Body of pancreas (tissue), 4 donors: ENCODE results near the gene DCDC2. TPM values are rescaled to one million over a fixed set of nuclear protein-coding genes. Genes with fewer than 3 reads are reported as not detected.
A peak's percentile ranks its signal among the peaks of the same experiment; 100 is the strongest.

ENCODE experiments used
- ATAC-seq: fragments of 150-250 bp; one replicate; pipeline ENCODE4 v1.9.1; 2016
- DNase-seq, 4 donors: peaks; one replicate each; pipeline ENCODE4 v3.0.0-alpha.2; 2019
- H3K27ac ChIP-seq, 4 donors: fragments of 200-600 bp; sonication (generic); 1 replicate in 3 of 4; 2 replicates in 1 of 4; pipeline versions ENCODE4 v1.5.1 to v1.6.1; 2016 to 2019; ENCODE audit warnings: mild to moderate bottlenecking in 1 of 4, mixed read lengths in 1 of 4, moderate library complexity in 1 of 4
- H3K27me3 ChIP-seq, 2 donors: fragments of 200-600 bp; sonication (generic); one replicate each; pipeline ENCODE4 v1.6.0; 2016; ENCODE audit warnings: mild to moderate bottlenecking in 1 of 2
- H3K36me3 ChIP-seq, 2 donors: fragments of 200-600 bp; sonication (generic); replicated peaks in 1 of 2; 2 replicates each; pipeline ENCODE4 v1.5.1; 2016; ENCODE audit warnings: low read depth in 2 of 2; ENCODE audit not compliant: insufficient read depth in 1 of 2
- H3K4me1 ChIP-seq: fragments of 200-600 bp; sonication (generic); one replicate; pipeline ENCODE4 v1.6.0; 2016
- H3K4me3 ChIP-seq, 2 donors: fragments of 200-600 bp; sonication (generic); 1 replicate in 1 of 2; 2 replicates in 1 of 2; pipeline ENCODE4 v1.5.1; 2016 to 2019
- H3K9me3 ChIP-seq, 3 donors: fragments of 200-600 bp; sonication (generic); 1 replicate in 2 of 3; 2 replicates in 1 of 3; pipeline ENCODE4 v1.5.1; 2016
- CTCF ChIP-seq, 7 experiments: fragments of 450-650 bp in 4 of 7; fragments of 200-600 bp in 3 of 7; sonication (generic) in 3 of 7; IDR thresholded peaks; one replicate each; pipeline ENCODE4 v1.5.1; 2016 to 2019; ENCODE audit warnings: antibody characterized with exemption in 7 of 7
- POLR2A ChIP-seq, 3 donors: fragments of 450-650 bp; IDR thresholded peaks; one replicate each; pipeline ENCODE4 v1.6.1; 2016; ENCODE audit warnings: antibody characterized with exemption in 3 of 3, mild to moderate bottlenecking in 2 of 3
- WGBS, 2 donors: methylation state at CpG; one replicate each; pipeline ENCODE4 v1.1.5; 2017; 5-methylcytosine and 5-hydroxymethylcytosine counted together
- intact Hi-C: fragments of 100-400 bp; cut with DNase I; formaldehyde crosslinking; loops from one replicate; pipeline ENCODE4 v1.15.1; 2023
- total RNA-seq, 2 donors: library from RNA; depleted of rRNA; stranded (reverse); fragments of >200 nt; gene quantifications; one replicate each; pipeline ENCODE4 v1.1.0, GENCODE V29; 2016

Gene DCDC2
- total RNA-seq, 2 donors from 2014 or later, result 20.8 to 37.4 TPM

DNA sequence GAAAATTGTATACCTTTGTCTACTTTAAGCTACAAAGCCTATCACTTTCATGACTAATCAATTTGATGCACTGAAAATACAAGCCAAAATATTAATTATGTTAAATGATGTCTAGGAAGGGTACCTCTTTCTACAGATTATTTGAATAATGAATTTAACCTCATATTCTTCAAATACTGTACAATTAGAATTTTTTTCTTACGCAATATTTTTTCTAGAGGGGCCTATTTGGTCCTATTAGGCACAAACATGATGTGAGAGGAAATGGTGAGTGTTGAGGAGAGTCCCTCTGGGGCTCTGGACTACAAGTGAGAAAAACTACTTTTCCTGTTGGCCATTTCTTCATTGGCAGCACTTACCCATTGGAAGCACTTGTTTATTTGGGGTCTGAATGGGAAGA, 5.4 kb downstream of the DCDC2 start:
- Histone ChIP-seq H3K9me3 (no peaks in the 10 kb centered on the region), H3K4me1 (peaks cover 10% of the 10 kb centered on the region), H3K27me3 (no peaks in the 10 kb centered on the region), H3K36me3 (no peaks in the 10 kb centered on the region), H3K4me3 (no peak overlapping the region), H3K27ac (peak overlapping the region in 1 of 4 donors; percentile 12)
- no peak for DNase-seq
- intact Hi-C loops, result no loop called here
- TF ChIP-seq CTCF (IDR thresholded peaks at IDR 0.05), result no peak
- TF ChIP-seq POLR2A (IDR thresholded peaks at IDR 0.05), result no peak
- 83 to 92% methylated on average over 1 of the region's 1 CpG for WGBS, 2 donors
- no peak for ATAC-seq

- H3K27ac ChIP-seq, result peak overlapping the region in 3 of 4 donors; percentile 15 to 42 (median 28)
- H3K4me3 ChIP-seq, result no peak overlapping the region
- ATAC-seq, result no peak
- 57 to 72% methylated on average over 3 of the region's 3 CpGs for WGBS, 2 donors
- H3K4me1 ChIP-seq, result peaks cover 25% of the 10 kb centered on the region
- no peaks in the 10 kb centered on the region for H3K36me3 ChIP-seq
- intact Hi-C loops, result no loop called here
- no peaks in the 10 kb centered on the region for H3K27me3 ChIP-seq
- DNase-seq, result no peak
- H3K9me3 ChIP-seq, result no peaks in the 10 kb centered on the region
- no peak for TF ChIP-seq POLR2A (IDR thresholded peaks at IDR 0.05)
- no peak for TF ChIP-seq CTCF (IDR thresholded peaks at IDR 0.05)
These were observed 12.9 kb downstream of the DCDC2 start for GRCh38 chr6:24344976-24345375.

GRCh38 chr6:24340998-24341938, 16.6 kb downstream of the DCDC2 start:
- Histone ChIP-seq H3K36me3 (no peaks in the 10 kb centered on the region), H3K27me3 (no peaks in the 10 kb centered on the region), H3K27ac (peak overlapping the region; percentile 56 to 69 (median 66)), H3K4me3 (no peak overlapping the region), H3K9me3 (no peaks in the 10 kb centered on the region), H3K4me1 (peaks cover 21% of the 10 kb centered on the region)
- 36 to 45% methylated on average over 6 of the region's 6 CpGs for WGBS, 2 donors
- ATAC-seq, result peak; percentile 94
- intact Hi-C loops, result no loop called here
- peak in 3 of 4 donors; percentile 9 to 55 (median 32) for DNase-seq
- TF ChIP-seq POLR2A (IDR thresholded peaks at IDR 0.05) (peak in 1 of 3 donors; percentile 24), CTCF (IDR thresholded peaks at IDR 0.05) (no peak)

- no peaks in the 10 kb centered on the region for H3K9me3 ChIP-seq
- H3K4me3 ChIP-seq, result no peak overlapping the region
- no peak for DNase-seq
- intact Hi-C loops, result no loop called here
- H3K27me3 ChIP-seq, result no peaks in the 10 kb centered on the region
- peak overlapping the region in 1 of 4 donors; percentile 62 for H3K27ac ChIP-seq
- H3K36me3 ChIP-seq, result no peaks in the 10 kb centered on the region
- no peak for ATAC-seq
- peaks cover 19% of the 10 kb centered on the region for H3K4me1 ChIP-seq
- 60 to 83% methylated on average over 3 of the region's 3 CpGs for WGBS, 2 donors
- TF ChIP-seq POLR2A (IDR thresholded peaks at IDR 0.05) (no peak), CTCF (IDR thresholded peaks at IDR 0.05) (no peak)
These were observed 17.9 kb downstream of the DCDC2 start for GRCh38 chr6:24339932-24340331.
